Jurkat, Clone E6-1 (cell line): ENCODE results near the gene OLFML3. TPM values are rescaled to one million over a fixed set of nuclear protein-coding genes. Genes with fewer than 3 reads are reported as not detected.

Experiments used
- DNase-seq: peaks from one replicate; pipeline ENCODE4 v3.0.0-alpha.2; 2011; ENCODE audit warnings: low read depth, low spot score
- H3K4me3 ChIP-seq: 2 replicates; pipeline ENCODE4 v1.5.1; 2011; ENCODE audit warnings: mild to moderate bottlenecking, low read length, control low read depth, moderate library complexity
- polyA plus RNA-seq: library from polyadenylated mRNA; unstranded; fragments of >200 nt; gene quantifications from one replicate; pipeline ENCODE4 v1.2.1, GENCODE V29; 2012; ENCODE audit warnings: missing spikeins; ENCODE audit not compliant: insufficient read length, insufficient read depth

OLFML3 gene
- not detected for polyA plus RNA-seq

DNA sequence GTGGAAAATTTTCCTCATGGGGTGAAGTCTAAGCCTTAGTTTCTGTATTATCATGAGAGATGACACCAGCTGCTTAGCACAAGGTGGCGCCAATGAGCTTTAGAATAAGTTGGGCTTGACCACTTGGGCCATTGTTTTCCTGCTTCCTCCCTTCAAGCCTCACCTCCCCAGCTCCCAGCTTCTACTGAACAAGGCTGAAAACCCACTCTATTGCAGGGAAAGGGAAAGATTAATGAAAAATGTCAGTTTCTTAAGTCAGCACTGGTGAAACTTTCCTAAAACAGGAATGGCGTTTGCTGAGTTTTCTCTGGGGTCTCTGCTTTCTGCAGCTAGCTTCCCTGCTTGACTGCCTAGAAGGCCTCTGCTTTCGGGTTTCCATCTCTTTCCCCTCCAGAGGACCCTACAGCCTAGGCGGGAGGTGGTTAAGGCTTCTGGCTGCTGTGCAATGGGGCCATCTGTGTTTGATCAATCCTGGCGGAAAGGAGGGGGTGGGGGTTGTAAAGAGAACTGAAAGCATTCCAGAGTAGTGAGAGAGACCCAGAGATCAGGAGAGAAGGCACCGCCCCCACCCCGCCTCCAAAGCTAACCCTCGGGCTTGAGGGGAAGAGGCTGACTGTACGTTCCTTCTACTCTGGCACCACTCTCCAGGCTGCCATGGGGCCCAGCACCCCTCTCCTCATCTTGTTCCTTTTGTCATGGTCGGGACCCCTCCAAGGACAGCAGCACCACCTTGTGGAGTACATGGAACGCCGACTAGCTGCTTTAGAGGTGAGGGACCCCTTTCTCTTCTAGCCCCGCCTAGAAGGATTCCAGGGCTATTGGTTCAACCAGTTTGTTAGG lies at the start of gene OLFML3:
Gene OLFML3, plus strand, starts transcription at position 612 of the 840 bp plus-strand sequence. Its CDS starts 43 bp downstream, at position 655.
- no peak within 1 kb of the TSS for H3K4me3 ChIP-seq

GRCh38 chr1:113929750-113930498 lies 49.4 kb upstream of the OLFML3 start:
- DNase-seq: no peak
- peak overlapping the region; percentile 95 for H3K4me3 ChIP-seq

More for the DNA sequence above, at the start of gene OLFML3:
- peak; percentile 48 for DNase-seq

DNA sequence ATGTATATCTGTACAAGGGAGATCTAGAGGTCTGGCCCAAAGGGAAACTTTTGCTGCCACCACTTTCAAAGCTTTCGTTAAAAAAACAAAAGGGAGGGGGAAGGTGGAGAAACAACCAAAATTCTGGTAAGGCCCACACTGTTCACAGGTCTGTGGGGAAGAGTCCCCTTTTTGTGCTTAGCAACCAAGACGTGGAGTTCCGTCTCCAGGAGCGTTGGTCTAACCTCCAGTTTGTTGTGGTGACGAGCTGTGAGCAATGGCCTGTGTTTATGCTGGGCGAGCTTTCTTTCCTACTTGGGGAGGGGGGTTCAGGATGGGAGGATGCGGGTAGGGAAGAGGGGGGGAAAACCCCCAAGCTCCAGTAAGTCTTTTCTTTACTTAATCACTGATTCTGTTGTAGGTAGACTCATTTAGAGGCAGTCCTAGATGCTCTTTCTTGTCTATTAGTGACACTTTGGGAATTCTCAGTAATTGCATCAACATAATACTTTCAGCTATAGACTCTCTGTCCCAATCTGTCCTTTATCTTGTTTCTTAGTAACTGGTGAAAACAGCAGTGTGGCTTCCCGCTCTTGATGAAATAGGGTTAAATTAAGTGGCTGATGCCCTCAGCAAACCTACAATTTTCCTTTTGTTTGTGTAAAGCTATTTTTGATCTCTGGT lies 48.6 kb upstream of the OLFML3 start:
- peak; percentile 79 for DNase-seq
- peak overlapping the region; percentile 95 for H3K4me3 ChIP-seq

DNA sequence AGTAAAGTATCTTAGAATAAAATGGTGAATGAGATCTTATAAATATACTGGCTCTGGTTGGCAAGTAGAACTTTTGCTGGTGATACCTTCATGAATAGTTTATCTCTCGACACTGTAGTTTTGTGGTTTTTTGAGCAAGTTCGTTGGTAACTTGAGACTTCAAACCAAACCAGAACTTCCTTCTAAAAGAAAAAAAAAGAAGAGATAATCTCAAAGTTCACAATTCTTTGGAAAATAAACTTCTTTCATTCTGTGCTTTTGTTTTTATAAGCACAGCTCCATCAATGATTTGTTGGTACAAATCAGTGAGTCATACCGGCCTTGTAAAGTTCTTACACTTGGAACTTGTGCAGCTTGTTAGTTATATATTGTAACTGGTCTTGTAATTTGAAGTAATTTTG lies 47.8 kb upstream of the OLFML3 start:
- peak overlapping the region; percentile 95 for H3K4me3 ChIP-seq

GRCh38 chr1:113934006-113934405 lies 45.3 kb upstream of the OLFML3 start:
- no peak for DNase-seq
- H3K4me3 ChIP-seq: no peak overlapping the region

More for the DNA sequence above, 47.8 kb upstream of the OLFML3 start:
- DNase-seq: peak; percentile 93

- no peak for DNase-seq
- H3K4me3 ChIP-seq: no peak overlapping the region
Observed at GRCh38 chr1:113934511-113935055, 44.7 kb upstream of the OLFML3 start.

- no peak for DNase-seq
- H3K4me3 ChIP-seq: no peak overlapping the region
Observed at GRCh38 chr1:113935176-113935575, 44.1 kb upstream of the OLFML3 start.

DNA sequence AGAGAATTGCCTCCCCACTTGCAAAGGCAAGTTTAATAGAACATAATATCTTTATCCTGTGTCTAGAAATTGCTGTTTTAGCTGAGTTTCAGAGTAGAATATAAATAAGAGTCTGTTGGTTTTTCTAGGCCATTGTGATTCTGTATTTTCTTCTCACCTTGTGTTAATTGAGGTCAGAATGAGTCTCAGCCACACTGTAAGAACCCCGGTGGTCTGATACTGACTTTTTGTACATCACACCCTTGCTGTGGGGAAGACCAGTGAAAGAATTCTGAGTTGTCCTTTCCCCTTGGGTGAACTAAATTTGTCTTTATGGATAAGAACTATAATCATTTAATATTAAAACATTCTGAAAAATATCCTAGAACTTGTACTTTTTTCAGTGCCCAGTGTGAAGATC lies 43.3 kb upstream of the OLFML3 start:
- no peak overlapping the region for H3K4me3 ChIP-seq

GRCh38 chr1:113937146-113937545 lies 42.1 kb upstream of the OLFML3 start:
- H3K4me3 ChIP-seq: no peak overlapping the region
- DNase-seq: peak; percentile 69

More for the DNA sequence above, 43.3 kb upstream of the OLFML3 start:
- no peak for DNase-seq

- no peak for DNase-seq
- no peak overlapping the region for H3K4me3 ChIP-seq
Observed at GRCh38 chr1:113938192-113938591, 41.1 kb upstream of the OLFML3 start.

- DNase-seq: peak; percentile 58
Observed at GRCh38 chr1:113940365-113941244, 38.7 kb upstream of the OLFML3 start.

GRCh38 chr1:113941245-113941559 lies 38.1 kb upstream of the OLFML3 start:
- no peak overlapping the region for H3K4me3 ChIP-seq
- DNase-seq: no peak

More at GRCh38 chr1:113940365-113941244, 38.7 kb upstream of the OLFML3 start:
- H3K4me3 ChIP-seq: peak overlapping the region; percentile 31

DNA sequence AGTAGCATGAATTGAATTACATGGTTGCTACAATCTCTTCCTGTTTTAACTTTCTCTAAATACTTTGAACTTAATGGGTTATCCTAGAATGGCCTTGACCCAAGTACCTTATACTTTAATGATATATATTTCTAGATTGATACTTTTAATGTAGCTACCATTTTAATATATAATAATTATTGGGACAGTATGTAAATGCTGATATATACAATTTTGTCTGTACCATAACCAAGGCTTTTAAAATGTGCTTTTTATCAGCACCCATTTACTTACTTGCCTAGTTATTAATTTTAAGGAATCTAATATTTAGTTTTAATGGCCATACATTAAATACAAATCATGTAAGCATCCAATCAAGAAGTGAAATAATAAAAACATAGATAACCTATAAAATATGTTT lies 36.7 kb upstream of the OLFML3 start:
- H3K4me3 ChIP-seq: no peak overlapping the region
- DNase-seq: no peak

- H3K4me3 ChIP-seq: no peak overlapping the region
- no peak for DNase-seq
Observed at GRCh38 chr1:113943028-113943811, 36.1 kb upstream of the OLFML3 start.

- DNase-seq: no peak
- no peak overlapping the region for H3K4me3 ChIP-seq
Observed at GRCh38 chr1:113945329-113945728, 33.9 kb upstream of the OLFML3 start.

DNA sequence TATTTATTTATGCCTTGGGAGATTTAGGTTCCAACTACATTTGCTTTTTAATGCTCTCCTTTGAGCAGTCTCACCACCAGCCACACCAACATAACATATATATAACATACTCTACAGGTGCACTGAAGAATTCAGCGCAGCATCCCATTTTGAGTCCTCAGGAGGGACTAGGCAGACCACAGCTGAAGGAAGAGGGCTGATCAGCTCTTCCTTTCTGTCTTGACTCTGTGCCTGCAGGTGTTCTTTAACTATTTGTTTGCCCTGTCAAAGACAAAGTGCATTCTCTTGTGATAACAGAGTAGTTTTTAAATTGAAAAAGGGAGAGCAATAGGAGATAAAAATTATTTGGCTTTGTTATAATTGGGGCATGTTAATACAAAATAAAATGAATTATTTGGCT lies 33.2 kb upstream of the OLFML3 start:
- no peak overlapping the region for H3K4me3 ChIP-seq
- DNase-seq: peak; percentile 94

DNA sequence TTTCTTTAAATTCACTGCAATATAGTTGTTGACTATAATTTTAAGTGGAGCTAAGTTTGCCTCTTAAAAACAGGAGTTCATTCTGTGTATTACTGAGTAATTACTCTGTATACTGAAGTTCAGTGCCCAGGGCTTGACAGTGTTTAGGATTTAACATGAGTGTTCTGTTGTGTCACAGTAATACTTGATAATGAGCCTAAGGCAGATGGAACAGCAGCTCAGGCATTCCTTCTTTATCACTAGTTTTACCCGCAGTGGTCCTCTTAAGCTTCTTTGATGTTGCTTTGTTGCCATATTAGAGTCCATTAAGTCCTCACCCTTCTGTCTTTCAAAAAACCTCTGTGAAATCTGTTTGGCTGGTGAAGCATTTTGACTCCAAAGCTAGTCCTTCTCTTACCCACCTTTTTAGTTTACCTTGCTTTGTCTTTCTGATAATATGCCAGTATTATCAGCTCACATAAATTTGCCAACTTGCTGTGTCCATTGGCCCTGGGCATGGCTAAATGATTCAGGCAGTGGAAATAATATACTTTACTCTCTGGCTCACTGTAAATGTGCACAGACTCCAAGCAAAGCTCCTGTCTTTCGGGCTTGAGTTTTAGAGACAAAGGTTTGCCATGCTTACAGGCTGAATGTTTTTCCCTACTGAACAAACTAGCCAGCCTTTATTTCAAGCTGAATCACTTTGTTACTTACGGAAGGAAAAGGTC lies 32.4 kb upstream of the OLFML3 start:
- H3K4me3 ChIP-seq: peak overlapping the region; percentile 22
- no peak for DNase-seq
